Fibroblast of the conjunctiva (primary cell): ENCODE data around the gene PDXK.

Experiments used
- DNase-seq: peaks from one replicate; pipeline ENCODE4 v3.0.0-alpha.2; 2010; ENCODE audit warnings: low read depth

Gene PDXK

DNA sequence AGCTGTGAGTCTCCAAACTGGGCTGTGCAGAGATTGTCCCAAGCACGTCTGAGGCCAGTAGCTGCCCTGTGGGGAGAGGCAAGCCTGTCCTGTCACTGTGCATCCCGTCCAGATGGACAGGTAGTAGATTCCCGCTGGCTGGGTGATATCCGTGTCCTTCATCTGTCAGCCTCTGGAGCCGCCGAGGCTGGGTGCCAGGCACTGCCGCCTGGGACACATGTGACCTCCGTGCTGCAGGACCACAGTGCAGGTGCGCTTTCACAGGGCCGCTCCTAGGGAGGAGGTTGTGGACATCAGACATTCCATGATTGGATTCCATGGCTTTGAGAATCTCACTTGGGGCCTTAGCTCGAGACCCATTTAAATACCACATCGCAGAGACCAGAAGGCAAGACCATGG, 4.7 kb downstream of the PDXK start:
- no peak for DNase-seq

DNA sequence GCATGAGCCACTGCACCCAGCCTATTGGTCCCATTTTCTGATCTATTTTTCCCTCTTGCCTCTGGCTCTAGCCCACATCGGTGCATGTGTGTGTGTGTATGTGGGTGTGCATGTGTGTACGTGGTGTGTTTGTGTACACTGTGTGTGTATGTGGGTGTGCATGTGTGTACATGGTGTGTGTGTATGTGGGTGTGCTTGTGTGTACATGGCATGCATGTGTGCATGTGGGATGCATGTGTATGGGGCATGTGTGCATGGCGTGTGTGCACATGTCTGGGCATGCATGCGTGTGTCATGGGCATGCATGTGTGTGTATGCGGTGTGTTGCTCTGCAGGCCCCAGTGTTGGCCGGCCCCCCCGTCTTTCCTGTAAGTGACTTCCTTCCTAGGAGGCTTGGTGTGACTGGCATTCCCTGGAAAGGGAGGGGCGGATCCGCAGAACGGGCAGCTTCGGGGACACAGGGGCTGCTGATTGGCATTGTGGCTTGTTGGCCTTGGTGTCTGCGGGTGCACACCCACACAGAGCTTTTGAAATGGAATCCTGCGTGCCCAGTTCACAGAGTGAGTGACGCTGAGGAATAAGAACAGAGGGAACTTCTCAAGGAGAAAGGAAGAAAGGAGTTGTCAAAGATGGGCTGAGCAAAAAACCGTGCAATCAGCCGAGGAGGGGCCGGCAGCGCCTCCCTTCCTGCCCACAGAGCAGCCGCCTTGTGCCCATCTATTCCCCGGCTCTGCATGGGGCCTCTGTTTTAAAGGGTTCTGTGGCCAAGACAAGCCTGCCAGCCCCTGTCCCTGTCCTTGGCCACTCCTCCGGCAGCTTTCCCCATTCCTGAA, 8.0 kb downstream of the PDXK start:
- no peak for DNase-seq

- DNase-seq, result no peak
Measured at GRCh38 chr21:43727519-43728153, 8.7 kb downstream of the PDXK start.

GRCh38 chr21:43728154-43728466, 9.2 kb downstream of the PDXK start:
- no peak for DNase-seq

DNA sequence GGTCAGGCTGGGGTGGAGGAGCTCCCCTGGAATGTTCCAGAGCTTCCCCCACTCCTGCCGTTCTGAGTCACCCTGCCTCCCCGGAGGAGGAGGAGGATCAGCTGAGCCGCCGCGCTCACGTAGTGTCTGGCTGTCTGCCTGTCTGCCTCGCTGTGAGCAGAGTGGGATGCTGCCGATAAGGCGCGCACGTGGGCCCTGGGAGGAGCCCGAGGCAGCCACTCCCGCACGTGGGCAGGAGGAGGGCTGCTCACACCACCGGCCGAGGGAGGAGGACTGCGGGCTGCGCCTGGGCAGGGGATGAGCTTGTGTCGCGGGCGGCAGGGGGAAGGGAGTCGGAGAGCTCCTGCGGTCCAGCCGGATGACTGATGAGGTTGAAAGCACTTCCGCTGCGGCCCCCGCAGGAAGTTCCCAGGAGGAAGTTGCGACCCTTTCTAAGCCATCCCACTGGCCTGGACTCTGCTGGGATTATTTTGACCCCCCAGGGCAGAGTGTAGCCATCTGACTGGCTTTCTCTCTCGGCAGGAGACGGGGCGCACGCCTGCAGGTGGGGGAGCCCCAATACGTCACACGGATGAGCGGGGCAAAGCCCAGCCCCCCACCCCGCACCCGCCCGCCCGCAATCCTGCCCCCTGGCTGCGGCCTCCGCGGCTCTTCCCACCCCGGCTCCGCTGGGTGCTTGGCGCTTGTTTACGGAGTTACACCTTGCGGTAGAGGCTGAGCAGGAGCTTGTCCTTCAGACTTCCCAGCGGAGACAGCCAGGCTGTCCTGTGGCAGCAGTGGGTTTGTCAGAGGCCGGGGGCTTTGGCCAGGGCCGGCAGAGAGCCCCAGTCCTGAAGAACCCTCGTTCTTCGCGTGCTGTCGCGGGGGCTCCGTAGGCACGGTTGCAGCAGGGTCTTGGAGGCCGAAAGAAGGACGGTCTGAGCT, 9.8 kb downstream of the PDXK start:
- peak; percentile 92 for DNase-seq

- no peak for DNase-seq
Measured at GRCh38 chr21:43731476-43731875, 12.5 kb downstream of the PDXK start.

- DNase-seq, result no peak
Measured at GRCh38 chr21:43731891-43732711, 13.2 kb downstream of the PDXK start.

DNA sequence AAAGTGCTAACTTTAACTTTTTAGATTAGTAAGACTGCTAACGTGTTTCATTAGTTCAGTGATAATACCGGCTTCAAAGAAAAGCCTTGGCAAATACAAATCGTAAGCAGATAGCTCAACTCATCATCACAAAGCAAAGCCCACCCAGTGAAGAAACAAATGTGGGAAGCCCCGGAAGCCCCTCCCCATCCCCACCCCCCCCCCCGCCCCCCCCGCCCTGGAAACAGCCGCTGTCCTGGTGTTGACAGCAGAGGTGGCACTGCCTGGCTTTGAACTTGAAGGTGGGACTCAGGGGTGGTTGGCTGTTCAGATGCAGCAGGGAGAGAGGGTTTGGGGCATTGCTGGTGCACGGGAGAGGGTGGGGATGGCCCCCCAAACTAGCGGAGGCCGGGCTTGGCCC, 14.1 kb downstream of the PDXK start:
- no peak for DNase-seq

GRCh38 chr21:43733529-43734071, 14.7 kb downstream of the PDXK start:
- no peak for DNase-seq

GRCh38 chr21:43734131-43734927, 15.4 kb downstream of the PDXK start:
- DNase-seq, result no peak

DNA sequence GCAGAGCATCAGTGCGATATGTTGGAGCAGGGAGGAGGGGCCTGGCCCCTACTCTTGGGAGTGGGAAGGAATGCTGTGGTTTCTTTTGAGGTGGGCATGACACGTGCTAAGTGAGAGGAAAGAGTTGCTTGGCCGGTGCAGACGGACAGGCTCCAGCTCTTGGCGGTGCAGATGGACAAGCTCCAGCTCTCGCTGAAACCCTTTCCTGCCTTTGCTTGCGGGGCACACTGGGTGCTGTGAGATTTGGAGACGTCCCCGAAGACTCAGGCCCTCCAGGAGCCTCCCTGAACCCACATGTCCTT, 15.9 kb downstream of the PDXK start:
- peak; percentile 30 for DNase-seq

- DNase-seq, result no peak
Measured at GRCh38 chr21:43735236-43736091, 16.5 kb downstream of the PDXK start.

DNA sequence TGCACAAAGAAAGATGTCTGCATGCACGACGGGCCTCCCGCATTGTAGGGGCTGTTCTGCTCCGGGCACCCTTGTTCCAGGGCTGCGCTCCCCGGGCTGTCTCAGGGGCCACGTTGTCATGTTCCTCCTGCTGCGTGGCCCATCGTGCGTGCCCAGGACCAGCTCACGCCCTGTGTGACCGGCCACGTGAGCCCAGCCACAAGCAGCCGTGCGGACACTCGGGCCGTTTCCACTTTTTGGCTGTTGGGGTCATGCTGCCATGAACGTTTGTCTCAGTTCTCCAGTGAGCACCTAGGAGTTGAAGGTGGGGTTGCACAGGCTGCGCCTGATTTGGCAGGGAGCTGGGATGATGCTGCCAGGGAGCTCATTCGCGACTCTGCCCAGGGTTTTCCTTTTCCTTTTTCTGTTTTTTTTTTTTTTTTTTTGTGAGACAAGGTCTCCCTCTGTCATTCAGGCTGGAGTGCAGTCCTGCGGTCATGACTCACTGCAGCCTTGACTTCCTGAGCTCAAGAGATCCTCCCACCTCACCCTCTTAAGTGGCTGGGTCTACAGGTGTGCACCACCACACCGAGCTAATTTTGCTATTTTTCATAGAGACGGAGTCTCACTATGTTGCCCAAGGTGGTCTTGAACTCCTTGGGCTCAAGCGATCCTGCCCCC, 17.4 kb downstream of the PDXK start:
- no peak for DNase-seq

GRCh38 chr21:43737158-43737950, 18.4 kb downstream of the PDXK start:
- no peak for DNase-seq

DNA sequence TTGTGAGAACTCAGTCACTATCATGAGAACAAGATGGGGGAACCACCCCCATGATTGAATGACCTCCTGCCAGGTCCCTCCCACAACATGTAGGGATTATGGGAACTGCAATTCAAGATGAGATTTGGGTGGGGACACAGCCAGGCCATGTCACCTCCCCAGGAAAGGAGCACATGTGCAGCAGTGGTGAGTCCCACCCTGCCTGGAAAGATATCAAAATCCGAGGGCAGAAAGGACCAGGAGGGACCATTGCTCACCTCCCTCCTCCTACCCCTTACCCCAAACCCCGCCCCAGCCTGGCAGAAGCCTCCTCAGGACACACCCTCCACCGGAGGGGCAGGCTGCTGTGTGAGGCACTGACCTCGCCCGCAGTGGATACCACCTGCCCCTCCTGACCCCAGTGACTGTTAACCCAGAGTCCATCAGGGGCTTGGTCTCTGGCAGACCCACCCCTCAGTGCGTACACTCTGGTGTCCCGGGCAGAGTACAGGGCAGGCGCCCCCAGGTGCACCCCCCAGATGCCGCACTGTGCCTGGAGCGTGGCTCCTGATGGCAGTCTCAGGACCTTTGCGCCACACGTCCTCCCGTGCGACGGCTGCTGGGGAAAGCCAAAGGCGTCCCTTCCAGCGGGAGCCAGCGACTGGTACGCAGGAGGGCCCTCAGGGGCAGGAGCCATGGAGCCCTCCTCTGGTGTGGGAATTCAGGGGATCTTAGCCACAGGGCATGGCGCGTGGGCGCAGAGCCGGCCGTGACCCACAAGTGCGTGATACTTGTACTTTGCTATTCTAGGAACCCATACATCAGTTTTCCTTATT, 20.9 kb downstream of the PDXK start:
- no peak for DNase-seq

GRCh38 chr21:43740497-43741156, 21.7 kb downstream of the PDXK start:
- DNase-seq, result no peak

DNA sequence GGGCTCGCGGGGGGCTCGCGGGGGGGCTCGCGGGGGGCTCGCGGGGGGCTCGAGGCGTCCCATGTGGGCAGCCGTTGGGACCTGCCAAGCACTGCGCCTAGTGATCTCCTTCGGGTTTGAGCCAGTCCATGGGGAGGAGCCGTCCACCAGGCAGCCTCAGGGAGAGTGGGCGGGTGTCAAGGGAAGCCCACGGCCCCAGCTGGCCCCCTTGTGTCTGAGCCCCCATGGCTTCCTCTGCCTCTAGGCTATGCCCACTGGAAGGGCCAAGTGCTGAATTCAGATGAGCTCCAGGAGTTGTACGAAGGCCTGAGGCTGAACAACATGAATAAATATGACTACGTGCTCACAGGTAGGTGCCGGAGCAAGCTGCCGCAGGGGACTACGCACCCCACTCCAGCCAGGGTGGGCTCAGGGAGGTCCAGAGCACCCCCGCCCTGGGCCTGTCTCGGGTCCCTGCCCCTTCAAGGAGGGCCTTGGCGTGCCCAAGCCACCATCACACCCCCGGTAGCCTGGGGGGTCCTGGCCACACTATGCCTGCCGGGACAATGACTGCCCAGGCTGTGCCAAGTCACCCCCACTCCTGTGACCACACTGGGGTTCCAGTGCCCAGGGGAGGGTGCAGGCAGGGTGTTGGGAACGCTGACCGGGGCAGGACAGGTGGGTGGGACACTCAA, 22.6 kb downstream of the PDXK start:
- no peak for DNase-seq
